Nephron (organoid): ENCODE measurements around the gene PYHIN1.

Experiments
- H3K27ac Mint-ChIP-seq, 3 experiments: 2 replicates each; pipeline ENCODE4 v1.8.0; 2020; ENCODE audit warnings: mixed read lengths in 3 of 3, mild to moderate bottlenecking in 2 of 3, moderate library complexity in 1 of 3
- H3K27me3 Mint-ChIP-seq: 2 replicates; pipeline ENCODE4 v1.8.0; 2021; ENCODE audit warnings: low read depth, mild to moderate bottlenecking, moderate library complexity, mixed read lengths
- H3K36me3 Mint-ChIP-seq: 2 replicates; pipeline ENCODE4 v1.8.0; 2020; ENCODE audit warnings: low read depth, mixed read lengths
- H3K4me1 Mint-ChIP-seq: 2 replicates; pipeline ENCODE4 v1.8.0; 2020; ENCODE audit warnings: mixed read lengths
- H3K4me3 Mint-ChIP-seq, 3 experiments: 2 replicates each; pipeline ENCODE4 v1.8.0; 2020; ENCODE audit warnings: mild to moderate bottlenecking in 3 of 3, mixed read lengths in 3 of 3, moderate library complexity in 2 of 3
- H3K9me3 Mint-ChIP-seq: 2 replicates; pipeline ENCODE4 v1.8.0; 2020; ENCODE audit warnings: mixed read lengths
- CTCF ChIP-seq, 3 experiments: fragments of 200-600 bp; sonication (generic); IDR thresholded peaks; one replicate each; pipeline ENCODE4 v1.5.0; 2021; ENCODE audit warnings: antibody characterized with exemption in 3 of 3; ENCODE audit not compliant: unreplicated experiment in 3 of 3

Gene PYHIN1

GRCh38 chr1:158930504-158930903, 848 bp upstream of the PYHIN1 start:
- TF ChIP-seq CTCF (IDR thresholded peaks at IDR 0.05; ENCODE audit: unreplicated experiment in 3 of 3): no peak
- Mint-ChIP-seq H3K4me3 (no peak overlapping the region), H3K36me3 (no peaks in the 10 kb centered on the region), H3K27me3 (no peaks in the 10 kb centered on the region), H3K27ac (no peak overlapping the region), H3K4me1 (no peaks in the 10 kb centered on the region), H3K9me3 (no peaks in the 10 kb centered on the region)

- Mint-ChIP-seq H3K27me3 (no peaks in the 10 kb centered on the region), H3K4me1 (no peaks in the 10 kb centered on the region), H3K4me3 (no peak overlapping the region), H3K36me3 (no peaks in the 10 kb centered on the region), H3K27ac (no peak overlapping the region), H3K9me3 (no peaks in the 10 kb centered on the region)
- TF ChIP-seq CTCF (IDR thresholded peaks at IDR 0.05; ENCODE audit: unreplicated experiment in 3 of 3): no peak
These were observed 819 bp downstream of the PYHIN1 start for GRCh38 chr1:158932171-158932570.

- H3K4me3 Mint-ChIP-seq: no peak overlapping the region
- no peaks in the 10 kb centered on the region for H3K9me3 Mint-ChIP-seq
- H3K27ac Mint-ChIP-seq: no peak overlapping the region
- H3K27me3 Mint-ChIP-seq: no peaks in the 10 kb centered on the region
- H3K36me3 Mint-ChIP-seq: no peaks in the 10 kb centered on the region
- H3K4me1 Mint-ChIP-seq: no peaks in the 10 kb centered on the region
- TF ChIP-seq CTCF (IDR thresholded peaks at IDR 0.05; ENCODE audit: unreplicated experiment in 3 of 3): no peak
These were observed 2.3 kb downstream of the PYHIN1 start for GRCh38 chr1:158933621-158934020.

- no peak for TF ChIP-seq CTCF (IDR thresholded peaks at IDR 0.05; ENCODE audit: unreplicated experiment in 3 of 3)
- no peak overlapping the region for H3K27ac Mint-ChIP-seq
- H3K4me1 Mint-ChIP-seq: no peaks in the 10 kb centered on the region
- H3K9me3 Mint-ChIP-seq: no peaks in the 10 kb centered on the region
- no peaks in the 10 kb centered on the region for H3K27me3 Mint-ChIP-seq
- H3K4me3 Mint-ChIP-seq: no peak overlapping the region
- H3K36me3 Mint-ChIP-seq: no peaks in the 10 kb centered on the region
These were observed 7.8 kb downstream of the PYHIN1 start for GRCh38 chr1:158939180-158939579.

GRCh38 chr1:158941317-158941716, 10.0 kb downstream of the PYHIN1 start:
- H3K4me3 Mint-ChIP-seq: no peak overlapping the region
- TF ChIP-seq CTCF (IDR thresholded peaks at IDR 0.05; ENCODE audit: unreplicated experiment in 3 of 3): no peak
- H3K27ac Mint-ChIP-seq: no peak overlapping the region
- no peaks in the 10 kb centered on the region for H3K9me3 Mint-ChIP-seq
- H3K27me3 Mint-ChIP-seq: no peaks in the 10 kb centered on the region
- no peaks in the 10 kb centered on the region for H3K4me1 Mint-ChIP-seq
- H3K36me3 Mint-ChIP-seq: no peaks in the 10 kb centered on the region

- H3K9me3 Mint-ChIP-seq: no peaks in the 10 kb centered on the region
- no peaks in the 10 kb centered on the region for H3K27me3 Mint-ChIP-seq
- no peaks in the 10 kb centered on the region for H3K4me1 Mint-ChIP-seq
- TF ChIP-seq CTCF (IDR thresholded peaks at IDR 0.05; ENCODE audit: unreplicated experiment in 3 of 3): no peak
- no peak overlapping the region for H3K4me3 Mint-ChIP-seq
- H3K36me3 Mint-ChIP-seq: no peaks in the 10 kb centered on the region
- no peak overlapping the region for H3K27ac Mint-ChIP-seq
These were observed 11.1 kb downstream of the PYHIN1 start for GRCh38 chr1:158942490-158942889.
